ENCODE data around the gene APBB1.
A peak's percentile ranks its signal among the peaks of the same experiment; 100 is the strongest.

APBB1 gene

DNA sequence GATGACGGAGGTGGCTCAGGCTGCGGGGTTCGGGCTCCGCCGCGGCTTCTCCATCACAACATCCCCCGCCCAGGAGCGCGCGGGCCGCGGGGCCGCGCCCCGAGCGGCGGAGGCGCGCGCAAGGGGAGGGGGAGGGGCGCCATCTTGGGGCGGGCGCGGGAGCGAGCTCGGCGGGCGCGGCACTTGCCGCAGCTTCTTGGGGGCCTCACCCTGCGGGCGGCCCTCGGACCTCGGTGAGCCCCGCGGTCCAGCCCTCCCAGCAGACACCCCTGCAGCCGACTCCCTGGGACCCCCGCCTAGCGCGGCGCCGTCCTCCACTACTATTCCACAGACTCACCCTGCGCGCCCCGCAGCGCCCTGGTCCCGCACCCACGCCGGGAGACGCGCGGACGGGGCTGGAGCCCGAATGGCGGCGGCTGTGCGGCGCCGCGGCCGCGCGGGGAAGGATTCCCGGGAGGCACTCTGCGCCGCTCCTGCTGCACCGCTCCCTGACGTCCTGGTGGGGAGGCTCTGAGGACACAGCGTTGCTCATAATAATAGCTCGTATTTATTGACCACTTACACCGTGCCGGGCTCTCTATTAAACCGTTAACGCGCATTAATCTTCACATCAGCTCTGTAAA, at the start of gene APBB1:
APBB1 (minus strand) TSS at position 86 of the 623 bp plus-strand sequence. CDS start 7,747 bp downstream, outside the sequence.
- peak; percentile 86 for DNase-seq

DNA sequence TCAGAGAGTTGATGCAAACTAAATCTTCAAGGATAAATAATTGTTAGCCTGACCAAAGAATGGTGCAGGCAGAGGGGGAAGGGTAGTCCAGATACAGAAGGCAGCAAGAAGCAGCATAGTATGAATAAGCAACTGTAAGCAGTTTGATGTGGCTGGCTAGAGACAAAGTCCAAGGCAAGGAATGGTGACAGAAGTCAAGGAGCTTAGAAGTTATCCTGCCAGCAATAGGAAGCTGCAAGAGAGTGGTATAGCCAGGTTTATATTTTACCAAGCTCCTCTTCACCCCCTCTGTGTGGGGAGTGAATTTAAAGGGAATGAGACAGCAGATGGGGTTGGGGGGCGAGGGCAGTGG, 40.2 kb upstream of the APBB1 start:
- no peak for DNase-seq

GRCh38 chr11:6458352-6459098, 39.6 kb upstream of the APBB1 start:
- no peak for DNase-seq

DNA sequence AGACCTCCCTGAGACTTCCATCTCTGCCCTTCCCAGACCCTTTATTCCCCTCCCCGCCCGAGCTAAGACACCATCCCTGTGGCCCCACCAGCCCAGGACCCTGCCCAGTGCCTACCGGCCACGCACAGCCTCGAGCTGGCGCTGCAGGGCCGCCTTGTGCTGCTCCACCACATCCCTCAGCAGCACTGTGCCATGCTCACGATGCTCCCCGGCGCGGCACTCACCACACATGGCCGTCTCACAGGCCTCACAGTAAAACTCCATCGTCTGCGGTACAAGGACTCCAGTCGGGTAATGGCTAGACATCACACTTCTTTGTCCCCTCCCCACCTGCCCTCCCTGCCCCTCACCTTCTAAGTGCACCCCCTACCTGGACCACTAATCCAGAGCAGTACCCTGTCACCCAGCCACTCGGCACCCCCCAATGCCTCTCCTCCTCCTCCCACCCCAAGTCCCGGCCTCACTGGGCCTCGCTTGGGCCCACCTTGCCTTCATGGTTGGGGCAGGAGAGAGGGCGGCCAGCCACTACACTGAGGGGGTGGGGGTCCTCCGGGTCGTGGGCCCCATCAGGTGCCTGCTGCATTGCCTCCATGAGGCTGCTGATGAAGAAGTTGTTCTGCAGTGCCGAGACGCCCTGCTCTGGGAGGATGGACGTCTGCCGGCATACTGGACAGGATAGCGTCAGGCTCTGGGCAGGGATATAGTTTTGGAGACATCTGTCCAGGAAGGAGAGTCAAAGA, 38.9 kb upstream of the APBB1 start:
- no peak for DNase-seq

DNA sequence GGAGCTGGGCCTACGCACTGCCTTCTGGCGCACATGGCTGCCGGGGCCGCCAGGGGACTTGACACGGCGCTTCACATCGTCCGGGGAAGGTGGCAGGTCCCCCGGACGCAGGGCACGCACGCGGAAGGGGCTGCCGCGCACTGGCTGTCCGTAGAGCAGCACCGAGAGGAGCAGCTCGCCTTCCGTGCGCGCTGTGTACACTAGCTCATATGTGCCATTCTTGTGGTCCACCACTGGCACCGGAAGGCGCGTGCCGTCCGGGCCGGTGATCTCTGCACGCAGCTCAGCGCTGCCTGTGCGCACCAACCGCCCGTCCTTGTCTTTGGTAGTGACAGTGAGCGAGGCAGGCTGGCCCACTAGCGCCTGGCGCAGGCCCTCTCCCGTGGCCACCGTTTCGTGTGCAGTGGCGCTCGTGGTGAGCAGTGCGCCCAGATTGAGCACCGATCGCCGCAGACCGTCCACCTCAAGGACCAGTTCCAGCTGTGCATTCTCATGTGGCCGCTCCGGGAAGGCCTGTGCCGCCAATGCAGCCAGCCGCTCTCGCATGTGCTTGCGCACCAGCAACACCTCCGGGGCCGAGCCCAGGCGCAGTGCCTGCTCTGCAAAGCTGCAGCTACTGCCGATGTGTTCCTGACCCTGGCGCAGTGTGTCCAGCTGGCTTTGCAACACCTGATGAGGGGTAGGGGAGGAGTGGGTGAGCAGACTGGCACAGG, 37.6 kb upstream of the APBB1 start:
- no peak for DNase-seq

GRCh38 chr11:6455070-6455469, 36.2 kb upstream of the APBB1 start:
- DNase-seq: no peak

DNA sequence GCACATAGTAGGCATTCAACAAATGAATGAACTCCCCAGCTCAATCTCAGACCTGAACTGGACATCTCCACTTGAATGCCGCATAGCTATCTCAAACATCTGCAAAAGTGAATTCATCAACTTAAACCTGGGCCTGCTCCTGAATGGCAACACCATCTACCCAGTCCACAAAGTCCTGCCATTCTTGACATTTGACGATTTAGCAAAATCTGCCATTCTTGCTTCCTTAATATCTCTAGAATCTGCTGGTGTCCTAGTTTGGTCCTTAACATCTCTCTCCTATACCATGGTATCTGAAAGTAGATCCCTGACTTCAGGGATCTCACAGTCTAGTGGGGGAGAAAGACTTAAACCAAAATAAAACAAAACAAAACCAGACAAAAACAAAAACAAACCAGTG, 34.3 kb upstream of the APBB1 start:
- no peak for DNase-seq

- DNase-seq: no peak
These were observed 33.3 kb upstream of the APBB1 start for GRCh38 chr11:6452219-6452618.

GRCh38 chr11:6448574-6448973, 29.7 kb upstream of the APBB1 start:
- DNase-seq: no peak

DNA sequence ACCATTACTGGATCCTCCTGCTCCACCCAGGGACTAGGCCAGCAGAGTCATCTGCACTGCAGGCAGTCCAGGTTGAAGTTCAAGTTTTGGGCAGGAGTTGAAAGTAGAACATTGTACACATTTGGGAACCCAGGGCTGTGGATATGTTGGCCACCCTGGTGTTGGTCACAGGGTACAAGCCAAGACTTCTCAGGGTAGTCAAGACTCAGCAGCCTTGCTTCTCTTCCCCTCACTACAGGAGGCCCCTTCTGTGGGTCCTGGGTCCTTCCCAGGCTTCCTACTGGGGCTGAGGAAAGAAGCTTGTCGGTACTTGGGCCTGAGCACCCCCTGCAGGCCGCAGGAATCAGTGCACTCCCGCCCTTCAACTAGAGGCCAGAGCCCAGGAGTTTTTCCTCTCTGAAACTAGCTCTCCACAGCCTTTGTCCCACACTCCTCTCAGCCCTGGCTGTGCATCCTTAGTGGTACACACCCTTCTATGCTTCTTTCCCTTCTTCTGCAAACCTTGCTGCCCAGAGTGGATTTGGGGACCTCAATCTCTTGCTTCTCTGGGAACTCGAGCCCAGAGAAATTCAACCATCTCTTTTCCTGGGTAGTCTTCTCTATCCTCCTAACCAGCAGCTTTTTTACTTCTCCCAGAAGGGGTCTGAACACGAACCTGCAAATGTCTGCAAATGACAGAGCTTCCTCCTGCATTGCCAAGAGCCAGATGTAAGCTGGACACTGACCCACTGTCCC, 24.5 kb upstream of the APBB1 start:
- peak; percentile 75 for DNase-seq

- DNase-seq: no peak
These were observed 23.5 kb upstream of the APBB1 start for GRCh38 chr11:6442441-6442840.

- DNase-seq: no peak
These were observed 22.0 kb upstream of the APBB1 start, which contains the start of gene HPX for GRCh38 chr11:6440906-6441358. Gene HPX, minus strand, starts transcription at chr11:6440987. Its CDS starts 24 bp downstream, at chr11:6440963.

- no peak for DNase-seq
These were observed 20.2 kb upstream of the APBB1 start for GRCh38 chr11:6438979-6439571.

DNA sequence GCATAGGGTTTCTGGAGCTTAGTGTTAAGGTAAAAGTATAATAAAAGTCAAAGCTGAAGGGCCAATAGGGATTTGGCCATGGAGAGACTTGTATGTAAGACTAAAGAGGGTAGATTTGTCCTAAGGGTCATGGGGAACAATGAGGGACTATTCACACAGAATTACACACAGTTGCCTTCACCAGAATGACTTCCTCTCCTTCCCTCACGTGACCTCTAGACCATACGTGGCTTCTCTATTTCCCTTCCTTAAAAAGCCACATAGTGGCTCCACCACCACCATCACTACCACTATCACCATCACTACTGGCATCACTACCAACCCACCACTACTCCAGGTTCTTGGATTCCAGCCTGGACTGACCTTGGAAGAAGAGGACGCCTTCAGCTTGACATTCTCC, 19.1 kb upstream of the APBB1 start:
- no peak for DNase-seq

- no peak for DNase-seq
These were observed 18.5 kb upstream of the APBB1 start for GRCh38 chr11:6437423-6437822.

DNA sequence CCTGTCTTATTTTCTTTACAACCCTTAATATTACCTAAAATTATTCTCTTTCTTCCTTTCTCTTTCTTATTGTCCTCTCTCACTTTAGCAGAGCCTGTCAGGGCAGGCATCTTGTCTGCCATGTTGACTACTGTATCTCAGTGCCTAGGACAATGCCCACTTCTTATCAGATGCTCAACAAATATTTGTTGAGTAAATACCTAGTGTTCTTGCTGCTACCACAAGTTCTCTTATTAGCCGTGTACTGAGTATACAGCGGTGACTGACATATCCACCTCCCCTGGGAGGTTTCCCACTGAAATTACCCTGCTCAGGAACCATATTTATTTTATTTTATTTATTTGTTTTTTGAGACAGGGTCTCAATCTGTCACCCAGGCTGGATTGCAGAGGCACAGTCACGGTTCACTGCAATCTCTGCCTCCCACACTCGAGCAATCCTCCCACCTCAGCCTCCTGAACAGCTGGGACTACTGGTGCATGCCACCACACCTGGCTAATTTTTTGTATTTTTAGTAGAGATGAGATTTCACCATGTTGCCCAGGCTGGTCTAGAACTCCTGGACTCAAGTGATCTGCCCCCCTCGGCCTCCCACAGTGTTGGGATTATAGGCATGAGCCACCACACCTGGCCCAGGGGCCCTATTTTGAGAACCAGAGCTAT, 15.2 kb upstream of the APBB1 start:
- DNase-seq: no peak

GRCh38 chr11:6431861-6432260, 13.0 kb upstream of the APBB1 start:
- no peak for DNase-seq

DNA sequence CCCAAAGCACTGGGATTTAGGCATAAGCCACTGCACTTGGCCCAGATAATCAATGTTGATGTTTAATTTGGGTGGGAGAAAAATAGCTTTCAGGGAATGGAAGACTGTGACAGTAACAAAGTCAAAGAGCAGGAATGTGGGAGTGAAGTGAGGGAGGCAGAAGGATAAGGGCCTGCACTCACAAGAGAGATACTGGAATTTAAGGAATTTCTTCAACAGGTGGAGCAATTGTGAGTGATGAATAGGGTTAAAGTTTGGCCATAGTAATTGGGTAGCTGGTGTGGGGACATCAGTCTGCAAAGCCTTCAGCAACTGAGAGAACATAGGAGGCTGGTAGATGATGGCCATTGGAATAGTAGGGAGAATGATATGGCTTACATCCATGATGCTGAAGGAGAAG, 8.6 kb upstream of the APBB1 start:
- DNase-seq: no peak

GRCh38 chr11:6420677-6421076, 1.8 kb upstream of the APBB1 start:
- DNase-seq: no peak

DNA sequence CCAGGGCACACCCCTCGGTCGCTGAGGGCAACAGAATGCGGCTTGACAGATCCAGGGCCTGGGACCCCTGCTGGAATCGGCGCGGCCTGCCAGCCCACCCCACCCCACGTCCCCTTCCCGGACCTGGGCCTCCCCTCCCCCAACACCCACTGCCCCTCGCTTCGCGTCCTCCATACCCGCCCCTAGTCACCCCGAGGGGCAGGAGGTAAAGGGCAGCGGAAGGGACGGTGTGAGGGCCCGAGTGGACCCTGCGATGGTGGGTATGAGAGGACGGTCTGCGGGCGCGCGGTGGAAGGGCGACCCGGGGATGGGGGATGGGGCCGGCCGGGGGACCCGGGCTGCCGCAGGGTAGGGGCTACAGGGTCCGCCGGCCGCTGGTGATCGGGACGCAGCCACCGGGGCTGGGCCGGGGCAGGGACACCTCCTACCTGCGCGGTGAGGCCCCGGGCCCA, 311 bp downstream of the APBB1 start:
- DNase-seq: no peak

DNA sequence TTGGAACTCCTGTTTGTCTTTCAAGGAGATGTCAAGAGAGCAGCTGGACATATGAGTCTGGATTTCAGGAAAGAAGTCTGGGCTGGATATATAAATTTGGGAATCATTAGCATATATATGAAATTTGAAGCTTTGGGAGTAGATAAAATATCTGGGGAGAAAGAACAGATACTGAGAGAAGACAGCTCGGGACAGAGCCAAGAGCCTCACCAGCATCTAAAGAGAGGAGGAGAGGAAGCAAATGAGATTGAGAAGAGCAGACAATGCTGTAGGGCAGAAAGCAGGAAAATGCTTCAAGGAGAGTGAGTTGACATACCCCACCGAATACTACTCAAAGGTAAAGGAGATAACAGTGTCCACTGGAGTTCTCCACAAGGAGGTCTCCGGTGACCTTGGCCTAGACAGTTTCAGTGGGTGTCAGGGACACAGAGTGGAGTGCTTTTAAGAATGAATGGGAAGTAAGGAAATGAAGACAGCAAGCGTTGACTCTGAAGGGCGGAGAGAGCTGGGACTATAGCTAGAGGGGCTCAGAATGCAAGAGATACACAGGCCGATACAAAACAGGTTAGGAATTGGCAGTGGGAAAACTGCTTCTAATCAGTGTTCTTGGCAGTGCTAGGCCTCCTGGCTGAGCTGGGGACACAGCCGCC, 862 bp downstream of the APBB1 start:
- no peak for DNase-seq
